Measurements from ENCODE around the gene SENP3. TPM values are rescaled to one million over a fixed set of nuclear protein-coding genes. Genes with fewer than 3 reads are reported as not detected.

Gene SENP3
- total and polyA plus RNA-seq, 2 donors: 44.7 to 54.2 TPM

DNA sequence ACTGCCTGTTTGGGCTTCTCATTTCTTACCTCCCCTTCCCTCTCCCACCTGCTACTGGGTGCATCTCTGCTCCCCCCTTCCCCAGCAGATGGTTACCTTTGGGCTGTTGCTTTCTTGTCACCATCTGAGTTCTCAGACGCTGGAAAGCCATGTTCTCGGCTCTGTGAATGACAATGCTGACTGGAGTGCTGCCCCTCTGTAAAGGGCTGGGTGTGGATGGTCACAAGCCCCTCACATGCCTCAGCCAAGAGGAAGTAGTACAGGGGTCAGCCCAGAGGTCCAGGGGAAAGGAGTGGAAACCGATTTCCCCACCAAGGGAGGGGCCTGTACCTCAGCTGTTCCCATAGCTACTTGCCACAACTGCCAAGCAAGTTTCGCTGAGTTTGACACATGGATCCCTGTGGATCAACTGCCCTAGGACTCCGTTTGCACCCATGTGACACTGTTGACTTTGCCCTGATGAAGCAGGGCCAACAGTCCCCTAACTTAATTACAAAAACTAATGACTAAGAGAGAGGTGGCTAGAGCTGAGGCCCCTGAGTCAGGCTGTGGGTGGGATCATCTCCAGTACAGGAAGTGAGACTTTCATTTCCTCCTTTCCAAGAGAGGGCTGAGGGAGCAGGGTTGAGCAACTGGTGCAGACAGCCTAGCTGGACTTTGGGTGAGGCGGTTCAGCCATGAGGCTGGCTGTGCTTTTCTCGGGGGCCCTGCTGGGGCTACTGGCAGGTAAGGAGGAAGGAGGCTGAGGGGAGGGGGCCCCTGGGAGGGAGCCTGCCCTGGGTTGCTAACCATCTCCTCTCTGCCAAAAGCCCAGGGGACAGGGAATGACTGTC, 17.5 kb downstream of the SENP3 start, which contains the start of gene CD68:
TSS of gene CD68 (plus strand) at position 638 of the 833 bp plus-strand sequence. CDS start at position 678, 40 bp downstream.
- Histone ChIP-seq H3K36me3 (ENCODE audit: control insufficient read depth in 2 of 2, insufficient read depth in 2 of 2, low read length in 1 of 2) (peaks cover 60 to 67% of the 10 kb centered on the region in 2 donors), H3K27me3 (ENCODE audit: control insufficient read depth in 2 of 2, insufficient read depth in 1 of 2, low read length in 1 of 2) (no peaks in the 10 kb centered on the region), H3K9me3 (ENCODE audit: control insufficient read depth in 2 of 2, insufficient read depth in 1 of 2, low read length in 1 of 2) (peaks cover 0 to 12% of the 10 kb centered on the region in 2 donors), H3K4me1 (ENCODE audit: control insufficient read depth in 2 of 2, insufficient read depth in 2 of 2, low read length in 2 of 2) (peaks cover 20 to 73% of the 10 kb centered on the region in 2 donors), H3K4me3 (ENCODE audit: low read length in 2 of 2) (peak within 1 kb of the TSS in 1 of 2 donors; percentile 1), H3K27ac (ENCODE audit: low read depth in 1 of 2, low read length in 1 of 2) (peak within 1 kb of the TSS; percentile 68 to 81)
- DNase-seq (ENCODE audit: low read depth in 6 of 9, low spot score in 9 of 9): peak in 1 of 9 donors; percentile 54
- WGBS: 55% methylated on average over 7 of the region's 7 CpGs

DNA sequence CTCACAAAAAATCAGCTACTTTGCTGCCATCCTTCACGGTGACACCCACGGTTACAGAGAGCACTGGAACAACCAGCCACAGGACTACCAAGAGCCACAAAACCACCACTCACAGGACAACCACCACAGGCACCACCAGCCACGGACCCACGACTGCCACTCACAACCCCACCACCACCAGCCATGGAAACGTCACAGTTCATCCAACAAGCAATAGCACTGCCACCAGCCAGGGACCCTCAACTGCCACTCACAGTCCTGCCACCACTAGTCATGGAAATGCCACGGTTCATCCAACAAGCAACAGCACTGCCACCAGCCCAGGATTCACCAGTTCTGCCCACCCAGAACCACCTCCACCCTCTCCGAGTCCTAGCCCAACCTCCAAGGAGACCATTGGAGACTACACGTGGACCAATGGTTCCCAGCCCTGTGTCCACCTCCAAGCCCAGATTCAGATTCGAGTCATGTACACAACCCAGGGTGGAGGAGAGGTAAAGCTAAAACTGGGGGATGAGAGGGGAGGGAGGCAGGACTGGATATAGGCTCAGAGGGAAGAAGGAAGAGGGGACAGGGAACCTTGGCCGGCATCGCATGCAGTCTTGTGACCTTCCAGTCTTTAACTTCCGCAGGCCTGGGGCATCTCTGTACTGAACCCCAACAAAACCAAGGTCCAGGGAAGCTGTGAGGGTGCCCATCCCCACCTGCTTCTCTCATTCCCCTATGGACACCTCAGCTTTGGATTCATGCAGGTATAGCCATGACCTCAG, 18.3 kb downstream of the SENP3 start:
- H3K4me1 ChIP-seq (ENCODE audit: control insufficient read depth in 2 of 2, insufficient read depth in 2 of 2, low read length in 2 of 2): peaks cover 28 to 73% of the 10 kb centered on the region in 2 donors
- peaks cover 52 to 59% of the 10 kb centered on the region in 2 donors for H3K36me3 ChIP-seq (ENCODE audit: control insufficient read depth in 2 of 2, insufficient read depth in 2 of 2, low read length in 1 of 2)
- 85% methylated on average over 12 of the region's 12 CpGs for WGBS
- peak overlapping the region in 1 of 2 donors; percentile 1 for H3K4me3 ChIP-seq (ENCODE audit: low read length in 2 of 2)
- H3K9me3 ChIP-seq (ENCODE audit: control insufficient read depth in 2 of 2, insufficient read depth in 1 of 2, low read length in 1 of 2): peaks cover 0 to 12% of the 10 kb centered on the region in 2 donors
- no peak for DNase-seq (ENCODE audit: low read depth in 6 of 9, low spot score in 9 of 9)
- H3K27ac ChIP-seq (ENCODE audit: low read depth in 1 of 2, low read length in 1 of 2): peak overlapping the region; percentile 44 to 81
- no peaks in the 10 kb centered on the region for H3K27me3 ChIP-seq (ENCODE audit: control insufficient read depth in 2 of 2, insufficient read depth in 1 of 2, low read length in 1 of 2)

DNA sequence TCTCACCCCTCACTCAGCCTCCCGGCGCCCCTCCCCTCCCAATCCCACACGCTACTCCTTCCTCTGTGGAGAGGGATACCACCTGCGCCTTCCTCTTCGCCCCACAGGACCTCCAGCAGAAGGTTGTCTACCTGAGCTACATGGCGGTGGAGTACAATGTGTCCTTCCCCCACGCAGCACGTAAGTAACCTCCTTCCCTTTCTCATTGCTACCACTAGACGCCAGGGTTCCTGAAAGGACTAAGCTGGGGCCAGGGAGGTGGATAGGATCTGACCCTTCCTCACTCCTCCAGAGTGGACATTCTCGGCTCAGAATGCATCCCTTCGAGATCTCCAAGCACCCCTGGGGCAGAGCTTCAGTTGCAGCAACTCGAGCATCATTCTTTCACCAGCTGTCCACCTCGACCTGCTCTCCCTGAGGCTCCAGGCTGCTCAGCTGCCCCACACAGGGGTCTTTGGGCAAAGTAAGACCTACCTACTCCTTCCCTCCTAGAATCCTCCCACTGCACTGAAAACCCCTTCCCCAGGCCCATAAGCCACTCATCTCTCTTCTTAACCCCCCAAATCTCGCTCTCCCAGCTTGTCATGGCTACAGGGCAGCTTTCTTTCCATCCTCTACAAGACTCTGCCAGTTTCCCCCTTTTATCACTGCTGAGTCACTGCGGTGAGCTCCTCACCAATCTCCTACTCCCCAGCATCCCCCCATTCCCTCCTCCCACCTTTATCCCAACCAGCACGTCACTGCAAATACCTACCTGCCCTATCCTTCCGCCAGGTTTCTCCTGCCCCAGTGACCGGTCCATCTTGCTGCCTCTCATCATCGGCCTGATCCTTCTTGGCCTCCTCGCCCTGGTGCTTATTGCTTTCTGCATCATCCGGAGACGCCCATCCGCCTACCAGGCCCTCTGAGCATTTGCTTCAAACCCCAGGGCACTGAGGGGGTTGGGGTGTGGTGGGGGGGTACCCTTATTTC, 19.2 kb downstream of the SENP3 start:
- Histone ChIP-seq H3K27ac (ENCODE audit: low read depth in 1 of 2, low read length in 1 of 2) (peak overlapping the region in 1 of 2 donors; percentile 98), H3K36me3 (ENCODE audit: control insufficient read depth in 2 of 2, insufficient read depth in 2 of 2, low read length in 1 of 2) (peaks cover 43 to 54% of the 10 kb centered on the region in 2 donors), H3K9me3 (ENCODE audit: control insufficient read depth in 2 of 2, insufficient read depth in 1 of 2, low read length in 1 of 2) (peaks cover 0 to 12% of the 10 kb centered on the region in 2 donors), H3K4me1 (ENCODE audit: control insufficient read depth in 2 of 2, insufficient read depth in 2 of 2, low read length in 2 of 2) (peaks cover 23 to 73% of the 10 kb centered on the region in 2 donors), H3K4me3 (ENCODE audit: low read length in 2 of 2) (peak overlapping the region in 1 of 2 donors; percentile 1), H3K27me3 (ENCODE audit: control insufficient read depth in 2 of 2, insufficient read depth in 1 of 2, low read length in 1 of 2) (no peaks in the 10 kb centered on the region)
- 94% methylated on average over 23 of the region's 23 CpGs for WGBS
- no peak for DNase-seq (ENCODE audit: low read depth in 6 of 9, low spot score in 9 of 9)

DNA sequence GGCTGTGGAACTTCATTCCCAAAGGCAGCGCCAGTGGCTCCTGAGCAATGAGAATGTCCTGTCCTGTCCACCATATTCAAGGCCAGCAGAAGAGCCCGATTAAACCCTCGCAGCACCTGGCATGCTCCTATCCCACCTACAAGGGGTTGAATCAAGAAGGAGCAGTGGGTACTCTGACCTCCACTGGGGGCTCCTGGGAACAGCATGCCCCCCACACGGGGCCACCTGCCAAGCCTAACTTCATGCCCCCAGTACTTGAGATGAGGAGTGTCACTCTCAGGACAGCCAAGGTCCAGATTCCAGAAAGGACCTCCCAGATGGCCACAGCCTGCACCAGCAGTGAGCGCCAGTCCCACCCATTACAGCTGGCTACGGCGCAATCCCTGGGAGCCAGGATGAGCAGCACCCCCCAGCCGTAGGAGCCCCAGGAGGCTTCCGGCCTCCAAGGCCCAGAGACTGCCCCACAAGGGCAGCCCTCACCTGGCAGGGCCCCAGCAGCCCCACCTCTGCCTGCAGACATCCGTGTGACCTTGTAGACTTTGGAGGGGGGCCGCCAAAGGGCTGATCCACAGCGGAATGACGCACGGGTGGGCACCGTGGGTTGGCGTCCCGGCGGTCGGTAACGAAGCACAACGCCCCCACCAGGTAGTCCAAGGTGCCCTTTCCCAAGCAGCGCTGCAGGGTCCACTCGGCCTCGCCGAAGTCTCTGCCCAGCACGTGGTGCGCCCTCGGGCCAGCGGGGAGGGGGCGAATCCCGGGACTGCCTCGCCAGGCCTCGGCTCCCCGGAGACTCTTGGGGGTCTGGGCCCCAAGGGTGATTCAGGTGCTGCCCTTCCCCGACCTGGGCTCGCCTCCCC, 20.9 kb downstream of the SENP3 start:
- peaks cover 38 to 49% of the 10 kb centered on the region in 2 donors for H3K36me3 ChIP-seq (ENCODE audit: control insufficient read depth in 2 of 2, insufficient read depth in 2 of 2, low read length in 1 of 2)
- DNase-seq (ENCODE audit: low read depth in 6 of 9, low spot score in 9 of 9): no peak
- peaks cover 0 to 12% of the 10 kb centered on the region in 2 donors for H3K9me3 ChIP-seq (ENCODE audit: control insufficient read depth in 2 of 2, insufficient read depth in 1 of 2, low read length in 1 of 2)
- H3K27me3 ChIP-seq (ENCODE audit: control insufficient read depth in 2 of 2, insufficient read depth in 1 of 2, low read length in 1 of 2): no peaks in the 10 kb centered on the region
- H3K4me3 ChIP-seq (ENCODE audit: low read length in 2 of 2): peak overlapping the region; percentile 68 to 91
- H3K4me1 ChIP-seq (ENCODE audit: control insufficient read depth in 2 of 2, insufficient read depth in 2 of 2, low read length in 2 of 2): peaks cover 23 to 67% of the 10 kb centered on the region in 2 donors
- 91% methylated on average over 36 of the region's 36 CpGs for WGBS
- peak overlapping the region; percentile 96 to 98 for H3K27ac ChIP-seq (ENCODE audit: low read depth in 1 of 2, low read length in 1 of 2)

DNA sequence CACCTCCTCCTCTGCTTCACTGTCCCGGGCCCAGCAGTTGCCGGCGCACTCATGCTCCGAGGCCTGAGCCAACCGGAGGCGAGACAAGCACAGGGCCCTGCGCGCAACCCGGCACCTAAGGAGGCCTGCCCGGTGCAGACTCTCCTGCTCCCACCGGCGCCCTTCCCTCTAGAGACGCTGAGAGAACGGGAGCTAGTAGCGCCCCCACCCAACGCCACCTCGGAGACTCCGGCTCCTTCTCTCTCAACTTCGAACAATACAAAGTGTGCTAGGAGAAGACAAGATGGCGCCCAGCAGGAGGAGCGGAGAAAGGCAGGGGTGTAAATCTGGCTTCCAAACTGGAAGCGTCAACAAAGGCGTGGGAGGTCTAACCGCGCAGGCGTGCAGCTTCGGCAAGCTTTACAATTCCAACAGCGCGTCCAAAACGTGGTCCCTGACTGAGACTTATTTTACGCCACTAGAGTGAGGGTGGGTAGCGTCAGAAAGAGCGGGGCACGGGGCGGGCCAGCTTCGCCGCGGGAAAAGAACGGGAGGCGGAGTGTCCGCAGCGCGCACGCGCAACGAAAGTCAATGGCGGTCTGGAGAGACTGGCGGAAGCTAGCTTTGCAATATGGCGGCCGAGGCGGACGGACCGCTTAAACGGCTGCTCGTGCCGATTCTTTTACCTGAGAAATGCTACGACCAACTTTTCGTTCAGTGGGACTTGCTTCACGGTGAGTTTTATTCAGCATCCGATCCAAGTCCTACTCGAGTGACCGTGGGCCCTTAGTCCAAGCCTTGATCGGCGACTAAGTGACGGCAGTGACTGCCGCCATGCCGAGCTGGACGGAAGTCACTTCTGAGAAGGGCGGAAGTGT, 21.8 kb downstream of the SENP3 start, which contains the start of gene MPDU1:
TSS of gene MPDU1 (plus strand) at position 600 of the 857 bp plus-strand sequence. CDS start at position 611, 11 bp downstream.
- H3K9me3 ChIP-seq (ENCODE audit: control insufficient read depth in 2 of 2, insufficient read depth in 1 of 2, low read length in 1 of 2): peaks cover 0 to 12% of the 10 kb centered on the region in 2 donors
- peak within 1 kb of the TSS; percentile 68 to 91 for H3K4me3 ChIP-seq (ENCODE audit: low read length in 2 of 2)
- peak within 1 kb of the TSS; percentile 96 to 98 for H3K27ac ChIP-seq (ENCODE audit: low read depth in 1 of 2, low read length in 1 of 2)
- 22% methylated on average over 69 of the region's 69 CpGs for WGBS
- peak; percentile 91 to 98 (median 95) for DNase-seq (ENCODE audit: low read depth in 6 of 9, low spot score in 9 of 9)
- H3K27me3 ChIP-seq (ENCODE audit: control insufficient read depth in 2 of 2, insufficient read depth in 1 of 2, low read length in 1 of 2): no peaks in the 10 kb centered on the region
- peaks cover 23 to 69% of the 10 kb centered on the region in 2 donors for H3K4me1 ChIP-seq (ENCODE audit: control insufficient read depth in 2 of 2, insufficient read depth in 2 of 2, low read length in 2 of 2)
- peaks cover 38 to 48% of the 10 kb centered on the region in 2 donors for H3K36me3 ChIP-seq (ENCODE audit: control insufficient read depth in 2 of 2, insufficient read depth in 2 of 2, low read length in 1 of 2)

DNA sequence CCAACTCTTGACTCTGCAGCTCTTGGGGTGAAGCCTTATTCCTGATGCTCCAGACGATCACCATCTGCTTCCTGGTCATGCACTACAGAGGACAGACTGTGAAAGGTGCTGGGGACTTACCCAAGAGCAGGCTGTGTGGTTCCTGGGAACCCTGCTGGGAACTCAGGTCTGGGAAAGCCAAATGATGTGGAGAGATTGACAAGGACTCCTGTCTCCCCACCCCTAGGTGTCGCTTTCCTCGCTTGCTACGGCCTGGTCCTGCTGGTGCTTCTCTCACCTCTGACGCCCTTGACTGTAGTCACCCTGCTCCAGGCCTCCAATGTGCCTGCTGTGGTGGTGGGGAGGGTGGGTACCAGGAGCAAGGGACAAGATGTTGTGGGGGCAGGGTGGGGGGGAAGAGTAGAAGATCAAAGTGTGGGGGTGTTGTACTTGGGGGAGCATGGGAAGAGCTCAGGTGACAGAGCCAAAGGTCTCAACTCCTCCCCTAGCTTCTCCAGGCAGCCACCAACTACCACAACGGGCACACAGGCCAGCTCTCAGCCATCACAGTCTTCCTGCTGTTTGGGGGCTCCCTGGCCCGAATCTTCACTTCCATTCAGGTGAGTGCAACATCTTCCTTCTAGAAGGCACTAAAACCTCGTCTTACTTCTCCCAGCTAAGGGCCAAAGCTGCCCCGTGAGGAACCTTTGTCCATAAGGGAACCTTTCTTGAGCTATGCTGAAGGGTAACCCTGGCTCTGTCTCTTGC, 25.1 kb downstream of the SENP3 start:
- no peak for DNase-seq (ENCODE audit: low read depth in 6 of 9, low spot score in 9 of 9)
- Histone ChIP-seq H3K4me3 (ENCODE audit: low read length in 2 of 2) (no peak overlapping the region), H3K36me3 (ENCODE audit: control insufficient read depth in 2 of 2, insufficient read depth in 2 of 2, low read length in 1 of 2) (peaks cover 37 to 56% of the 10 kb centered on the region in 2 donors), H3K27me3 (ENCODE audit: control insufficient read depth in 2 of 2, insufficient read depth in 1 of 2, low read length in 1 of 2) (no peaks in the 10 kb centered on the region), H3K9me3 (ENCODE audit: control insufficient read depth in 2 of 2, insufficient read depth in 1 of 2, low read length in 1 of 2) (peaks cover 0 to 12% of the 10 kb centered on the region in 2 donors), H3K4me1 (ENCODE audit: control insufficient read depth in 2 of 2, insufficient read depth in 2 of 2, low read length in 2 of 2) (peaks cover 19 to 55% of the 10 kb centered on the region in 2 donors), H3K27ac (ENCODE audit: low read depth in 1 of 2, low read length in 1 of 2) (no peak overlapping the region)
- WGBS: 97% methylated on average over 9 of the region's 9 CpGs
